HG03460 (cell line): ENCODE data around the gene PREX1.
"Not testable (repeated sequence)": the region's sequence is repeated elsewhere in the genome, so short reads cannot be mapped to it uniquely, and the experiment has no call there.

Experiments used
- ATAC-seq: cut with Tn5 transposase; IDR thresholded peaks from one replicate; pipeline ENCODE4 v1.9.1; 2021; ENCODE audit not compliant: unreplicated experiment

PREX1 gene

DNA sequence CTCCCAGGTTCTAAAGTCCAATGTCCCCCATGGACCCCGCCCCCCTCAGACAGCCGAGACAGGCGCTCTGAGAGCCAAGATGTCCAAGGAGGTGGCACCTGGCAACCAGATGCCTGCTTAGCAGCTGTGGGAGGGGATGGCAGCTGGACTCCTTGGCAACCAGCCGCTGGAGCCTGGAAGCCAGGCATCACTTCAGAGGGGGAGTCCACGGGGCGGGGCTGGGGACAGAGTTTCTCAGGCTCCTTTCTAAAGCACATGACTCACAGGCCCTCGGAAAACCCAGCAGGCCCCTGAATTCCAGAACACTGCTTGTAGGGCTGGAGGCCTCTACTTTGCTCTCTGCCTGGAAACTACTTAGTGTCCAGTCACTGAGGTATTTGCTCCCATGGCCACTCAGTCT lies 51.5 kb downstream of the PREX1 start:
- ATAC-seq = no peak

DNA sequence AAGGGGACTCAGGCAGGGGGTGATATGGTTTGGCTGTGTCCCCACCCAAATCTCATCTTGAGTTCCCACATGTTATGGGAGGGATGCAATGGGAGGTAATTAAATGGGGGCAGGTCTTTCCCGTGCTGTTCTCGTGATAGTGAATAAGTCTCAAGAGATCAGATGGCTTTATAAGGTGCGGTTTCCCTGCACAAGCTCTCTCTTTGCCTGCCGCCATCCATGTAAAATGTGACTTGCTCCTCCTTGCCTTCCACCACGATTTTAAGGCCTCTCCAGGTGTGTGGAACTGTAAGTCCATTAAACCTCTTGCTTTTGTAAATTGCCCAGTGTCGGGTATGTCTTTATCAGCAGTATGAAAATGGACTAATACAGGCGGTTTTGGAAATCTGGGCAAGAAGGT lies 52.3 kb downstream of the PREX1 start:
- not testable (repeated sequence) for ATAC-seq

DNA sequence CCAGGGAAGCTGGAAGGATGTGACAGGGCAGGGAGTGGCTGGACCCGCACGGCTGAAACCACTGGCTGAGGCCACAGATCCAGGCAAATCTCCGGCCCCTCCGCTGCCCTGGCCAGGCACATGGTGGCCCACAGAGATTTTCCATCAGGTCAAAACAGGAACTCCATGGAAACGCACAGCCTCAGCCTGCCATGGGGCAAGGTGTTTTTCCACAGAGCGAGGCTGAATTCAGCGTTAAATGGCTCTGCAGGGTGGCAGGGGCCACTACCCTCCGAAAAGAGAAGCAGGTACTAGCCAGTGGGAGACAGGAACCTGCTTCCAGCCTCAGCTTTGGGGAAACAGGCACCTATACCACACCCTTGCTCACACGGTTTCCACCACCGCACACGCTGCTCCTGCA lies 53.1 kb downstream of the PREX1 start:
- ATAC-seq = no peak

DNA sequence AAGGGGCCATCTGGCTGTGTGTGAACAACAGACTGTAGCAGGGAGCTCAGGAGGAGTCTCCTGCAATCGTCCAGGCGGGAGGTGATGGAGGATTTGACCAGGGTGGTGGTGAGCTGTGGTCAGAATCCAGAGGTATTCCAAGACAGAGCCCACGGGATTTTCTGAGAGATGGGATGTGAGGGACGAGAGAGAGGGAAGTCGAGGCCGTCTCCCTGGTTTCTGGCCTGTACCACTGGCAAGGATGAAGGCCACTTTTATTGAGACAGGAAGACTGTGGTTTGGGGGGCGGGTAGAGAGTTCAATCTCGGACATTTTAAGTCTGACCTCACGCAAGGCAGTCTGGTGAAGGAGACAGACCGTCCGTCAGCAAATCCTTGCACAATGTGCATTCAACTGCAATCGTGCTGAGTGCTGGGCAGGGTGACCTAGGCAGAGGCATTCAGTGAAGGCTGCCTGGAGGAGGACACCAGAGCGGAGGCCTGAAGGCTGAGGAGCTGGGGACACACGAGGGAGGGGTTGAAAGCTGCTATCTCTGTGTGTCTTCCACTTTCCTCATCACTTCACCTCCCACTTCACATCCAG lies 53.9 kb downstream of the PREX1 start:
- ATAC-seq = no peak

DNA sequence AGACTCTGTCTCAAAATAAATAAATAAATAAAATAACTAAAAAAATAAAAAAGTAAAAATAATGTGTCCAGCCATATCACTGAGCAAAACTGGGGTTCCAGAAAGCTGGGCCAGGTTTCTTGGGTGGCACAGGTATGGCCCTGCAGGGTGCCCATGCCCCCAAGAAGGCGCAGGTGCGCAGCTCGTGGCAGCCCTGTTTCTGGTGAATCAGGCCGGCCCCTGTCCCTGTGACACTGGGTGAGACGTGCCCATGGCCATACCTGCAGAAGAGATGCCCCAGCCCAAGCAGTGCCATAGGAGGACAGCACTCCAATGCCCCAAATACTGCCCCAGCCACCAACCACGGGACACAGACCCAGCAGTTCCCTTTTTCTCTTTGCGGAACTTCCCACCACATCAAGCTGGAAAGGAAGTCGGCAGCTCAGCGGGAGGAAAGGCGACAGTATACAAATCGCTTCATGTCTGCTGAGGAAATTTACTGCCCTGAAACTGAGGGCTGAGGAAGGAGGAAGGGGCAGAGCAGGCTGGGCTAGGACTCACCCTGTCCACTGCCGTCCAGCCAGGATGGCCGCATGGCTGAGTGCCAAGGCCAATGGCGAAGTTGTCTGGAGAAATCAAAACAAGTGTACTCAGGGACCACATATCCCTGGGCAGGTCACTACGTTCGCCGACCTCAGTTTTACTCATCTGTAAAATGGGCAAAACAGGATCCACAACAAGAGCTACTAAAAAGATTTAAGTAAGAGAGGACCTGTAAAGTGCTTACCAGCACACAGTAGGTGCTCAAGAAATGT lies 55.4 kb downstream of the PREX1 start:
- ATAC-seq = no peak

DNA sequence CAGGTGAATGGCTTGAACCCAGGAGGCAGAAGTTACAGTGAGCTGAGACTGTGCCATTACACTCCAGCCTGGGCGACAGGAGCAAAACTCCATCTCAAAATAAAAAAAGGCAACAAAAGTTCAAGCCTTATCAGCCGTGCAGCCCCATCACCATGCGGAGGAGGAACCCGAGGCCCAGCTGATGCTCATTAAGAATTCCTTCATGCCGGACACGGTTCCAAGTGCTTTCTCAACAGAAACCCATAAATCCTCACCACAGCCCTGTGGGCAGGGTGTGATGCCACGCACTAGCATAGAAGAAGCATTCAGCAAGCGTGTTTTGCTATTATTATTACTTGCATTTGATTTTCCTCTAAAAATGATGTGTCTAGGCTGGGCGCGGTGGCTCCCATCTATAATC lies 56.3 kb downstream of the PREX1 start:
- no peak for ATAC-seq

DNA sequence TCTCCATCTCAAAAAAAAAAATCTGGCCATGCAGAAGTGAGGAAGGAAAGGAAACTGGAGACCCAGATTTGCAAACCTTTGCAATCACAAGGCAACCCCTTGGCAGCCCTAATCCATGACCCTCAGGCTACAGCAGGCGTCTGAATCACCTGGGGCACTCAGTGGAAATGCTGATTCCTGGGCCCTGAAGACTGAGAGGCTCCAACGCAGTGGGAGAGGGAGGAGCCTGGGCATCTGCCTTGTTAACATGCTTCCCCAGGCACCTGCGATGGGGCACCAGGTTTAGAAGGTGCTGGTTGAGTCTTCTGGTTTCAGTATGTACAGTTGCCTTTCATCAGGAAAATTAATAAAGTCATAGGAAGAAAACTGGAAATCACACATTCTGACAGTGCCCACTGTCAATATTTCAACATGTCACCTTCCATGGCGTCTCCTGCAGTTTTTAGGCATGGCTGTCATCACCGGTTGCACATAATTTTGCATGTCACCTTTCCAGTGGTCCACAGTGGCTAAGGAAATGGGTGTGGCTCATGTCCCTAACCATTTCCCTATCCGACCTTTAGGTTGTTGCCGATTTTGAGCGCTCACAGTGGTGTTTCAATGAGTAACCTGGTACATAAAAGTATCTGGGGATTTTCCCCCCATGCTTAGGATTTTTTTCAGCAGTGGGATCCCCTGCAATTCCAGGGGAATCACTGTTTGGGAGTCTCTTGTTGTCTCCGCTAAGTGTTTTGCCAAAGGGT lies 56.9 kb downstream of the PREX1 start:
- ATAC-seq = no peak

DNA sequence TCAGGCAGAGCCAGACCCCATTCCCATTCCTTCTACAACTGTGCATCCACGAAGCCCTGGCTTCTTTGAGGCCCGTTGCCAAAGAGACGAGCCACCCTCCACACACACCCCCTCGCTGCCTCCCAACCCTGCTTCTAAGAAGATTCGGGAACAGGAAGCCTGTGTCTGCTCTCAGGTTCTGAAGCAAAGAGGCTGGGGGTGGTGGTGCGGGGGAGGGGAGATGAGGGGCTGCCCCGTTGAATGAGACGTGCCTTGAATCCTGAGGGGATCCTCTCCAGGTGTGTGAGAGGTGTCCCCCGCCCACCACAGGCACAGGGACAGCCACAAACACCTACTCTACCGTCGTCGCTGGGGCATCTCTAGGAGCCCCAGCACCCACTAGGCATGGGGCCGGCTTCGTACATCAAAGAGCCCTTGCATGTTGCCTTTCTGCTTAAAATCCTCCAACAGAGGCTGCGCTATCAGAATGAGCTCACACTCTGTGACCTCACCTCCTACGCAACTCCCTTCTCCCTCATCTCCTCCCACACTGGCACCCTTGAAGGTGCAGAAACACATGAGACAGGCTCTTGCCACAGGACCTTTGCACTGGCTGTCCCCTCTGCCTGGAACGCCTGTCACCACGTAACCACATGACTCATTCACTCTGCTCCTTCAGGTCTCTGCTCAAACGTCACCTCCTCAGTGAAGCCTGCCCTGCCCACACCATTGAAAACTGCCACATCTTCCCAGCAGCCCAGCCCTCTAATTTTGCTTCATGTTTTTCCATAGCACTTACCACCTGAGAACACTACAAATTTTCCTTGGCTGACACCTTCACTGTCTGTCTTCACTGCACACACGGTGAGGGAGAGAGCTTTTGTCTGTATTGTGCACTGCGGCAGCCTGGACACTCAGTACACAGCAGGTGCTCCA lies 58.5 kb downstream of the PREX1 start:
- no peak for ATAC-seq

DNA sequence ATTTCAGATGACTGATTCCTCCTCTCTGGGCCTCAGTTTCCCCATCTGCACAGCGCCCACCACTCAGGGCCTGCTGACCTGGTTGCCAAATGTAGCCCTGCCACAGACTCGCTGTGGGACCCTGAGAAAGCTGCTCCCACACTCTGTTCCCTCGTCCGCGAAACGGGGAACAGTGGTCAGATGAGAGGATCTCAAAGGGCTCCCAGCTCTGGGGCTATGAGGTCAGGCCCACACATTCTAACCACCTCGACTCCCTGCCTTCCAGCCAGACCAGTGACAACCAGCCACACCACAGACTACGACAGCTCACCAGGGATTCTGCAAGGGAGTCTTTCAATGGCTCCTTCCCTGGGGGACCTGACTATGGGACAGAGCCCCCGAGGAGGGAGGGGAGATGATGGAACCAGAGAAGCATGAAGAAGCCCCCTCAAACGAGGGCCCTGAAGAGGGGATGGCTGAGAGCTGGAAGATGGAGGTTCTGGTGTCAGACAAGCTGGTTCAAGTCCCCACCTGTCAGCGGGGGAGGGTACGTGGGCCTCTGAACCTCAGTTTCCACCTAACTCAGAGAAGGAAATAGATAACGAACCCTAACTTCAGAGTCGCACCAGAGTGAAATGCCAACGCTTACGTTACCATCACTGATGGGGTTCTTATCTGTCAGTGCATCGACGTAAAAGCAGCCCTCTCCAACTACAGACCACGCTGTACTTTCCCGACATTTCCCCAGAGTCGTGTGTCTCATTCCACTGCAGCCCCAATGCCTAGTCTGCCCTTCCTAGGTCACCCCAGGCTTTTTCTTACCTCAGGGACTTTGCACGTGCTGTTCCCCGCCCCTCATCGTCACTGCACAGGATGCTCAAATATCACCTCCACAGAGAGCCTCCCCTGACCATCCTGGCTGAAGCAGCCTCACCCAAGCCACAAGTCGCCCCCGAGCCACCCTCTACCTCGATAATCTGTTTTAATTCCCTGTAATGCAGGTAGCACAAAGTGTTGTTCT lies 60.5 kb downstream of the PREX1 start:
- ATAC-seq = no peak

DNA sequence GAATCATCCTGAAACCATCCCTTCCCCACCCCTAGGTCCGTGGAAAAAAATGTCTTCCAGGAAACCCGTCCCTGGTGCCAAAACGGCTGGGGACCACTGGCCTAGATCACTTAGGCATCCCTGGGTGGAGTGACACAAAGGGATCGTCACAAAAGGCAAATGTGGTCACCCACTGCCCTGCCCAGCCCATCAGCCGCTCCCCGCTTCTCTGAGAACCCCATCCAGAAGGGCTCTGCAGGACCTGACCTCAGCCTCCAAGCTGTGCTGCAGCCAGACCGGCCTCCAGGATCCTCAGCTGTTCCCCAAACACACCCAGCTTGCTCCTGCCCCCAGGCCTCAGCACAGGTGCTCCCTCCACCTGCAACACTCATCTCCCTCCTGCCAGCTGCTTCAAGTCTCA lies 61.6 kb downstream of the PREX1 start:
- ATAC-seq = no peak

DNA sequence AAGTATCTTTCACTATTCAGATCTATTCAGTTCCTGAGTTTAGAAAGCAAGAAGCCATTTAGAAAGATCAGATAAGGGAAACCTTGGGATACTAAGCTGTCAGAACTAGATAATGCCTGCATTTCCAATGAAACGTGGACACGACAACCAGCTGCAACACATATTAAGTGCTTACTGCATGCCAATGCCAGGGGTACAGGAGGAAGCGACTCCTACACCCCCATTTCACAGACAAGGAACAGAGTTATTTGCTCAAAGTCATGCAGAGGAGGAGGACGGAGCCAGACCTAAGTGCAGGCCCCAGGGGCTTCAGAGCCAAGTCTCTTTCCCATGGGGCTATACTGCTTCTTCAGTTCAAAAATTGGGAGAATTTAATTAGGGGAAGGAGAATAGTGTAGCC lies 62.4 kb downstream of the PREX1 start:
- no peak for ATAC-seq

DNA sequence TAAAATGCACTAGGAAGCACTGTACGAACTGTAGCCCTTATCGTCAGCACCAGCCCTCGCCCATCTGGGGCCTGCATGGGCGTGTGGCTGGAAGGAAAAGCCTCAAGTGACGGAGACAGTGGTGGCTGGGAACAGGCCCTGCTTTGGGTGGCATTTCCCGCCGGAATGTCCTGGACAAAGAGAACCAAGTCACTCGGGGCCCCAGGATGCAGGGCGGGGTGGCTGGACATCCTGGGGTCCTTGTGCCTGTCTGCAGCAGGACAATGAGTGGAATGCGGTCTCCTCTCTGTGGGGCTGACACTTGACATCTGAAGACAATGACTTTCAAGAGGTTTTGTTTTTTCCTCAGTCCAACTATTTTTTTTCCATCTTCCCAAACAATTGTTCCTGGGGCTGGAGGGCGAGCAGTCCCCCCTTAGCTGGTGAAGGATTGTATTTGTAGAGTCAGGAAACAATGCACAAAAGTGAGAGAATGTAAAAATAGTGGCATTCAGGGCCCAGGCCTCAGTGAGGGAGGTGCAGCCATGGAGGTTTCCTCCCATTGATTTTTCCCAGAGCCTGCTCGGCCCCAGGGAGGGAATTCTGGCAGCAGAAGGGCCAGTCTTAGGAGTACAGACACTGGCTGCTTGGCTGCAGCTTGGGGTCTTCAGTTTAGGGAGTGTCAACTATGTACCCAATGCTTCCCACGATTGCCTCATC lies 64.4 kb downstream of the PREX1 start:
- no peak for ATAC-seq

DNA sequence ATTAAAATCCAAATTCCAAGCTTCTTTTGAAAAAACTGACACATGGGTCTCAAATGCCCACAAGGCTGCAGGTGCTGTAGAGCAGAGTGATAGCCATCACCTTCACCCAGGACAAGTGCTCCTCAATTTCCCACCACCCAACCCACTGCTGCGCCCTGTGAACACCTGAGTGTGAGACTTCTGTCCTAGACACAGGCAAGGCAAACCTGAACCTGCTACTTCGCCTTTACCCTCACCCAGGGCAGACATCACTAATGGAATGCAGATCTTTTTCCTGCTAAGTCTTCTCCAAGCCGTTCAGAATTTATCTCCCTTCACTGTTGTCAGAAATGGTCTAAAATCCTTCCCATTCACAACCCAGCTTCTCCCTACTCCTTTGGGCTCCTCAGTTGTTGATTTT lies 65.9 kb downstream of the PREX1 start:
- no peak for ATAC-seq

DNA sequence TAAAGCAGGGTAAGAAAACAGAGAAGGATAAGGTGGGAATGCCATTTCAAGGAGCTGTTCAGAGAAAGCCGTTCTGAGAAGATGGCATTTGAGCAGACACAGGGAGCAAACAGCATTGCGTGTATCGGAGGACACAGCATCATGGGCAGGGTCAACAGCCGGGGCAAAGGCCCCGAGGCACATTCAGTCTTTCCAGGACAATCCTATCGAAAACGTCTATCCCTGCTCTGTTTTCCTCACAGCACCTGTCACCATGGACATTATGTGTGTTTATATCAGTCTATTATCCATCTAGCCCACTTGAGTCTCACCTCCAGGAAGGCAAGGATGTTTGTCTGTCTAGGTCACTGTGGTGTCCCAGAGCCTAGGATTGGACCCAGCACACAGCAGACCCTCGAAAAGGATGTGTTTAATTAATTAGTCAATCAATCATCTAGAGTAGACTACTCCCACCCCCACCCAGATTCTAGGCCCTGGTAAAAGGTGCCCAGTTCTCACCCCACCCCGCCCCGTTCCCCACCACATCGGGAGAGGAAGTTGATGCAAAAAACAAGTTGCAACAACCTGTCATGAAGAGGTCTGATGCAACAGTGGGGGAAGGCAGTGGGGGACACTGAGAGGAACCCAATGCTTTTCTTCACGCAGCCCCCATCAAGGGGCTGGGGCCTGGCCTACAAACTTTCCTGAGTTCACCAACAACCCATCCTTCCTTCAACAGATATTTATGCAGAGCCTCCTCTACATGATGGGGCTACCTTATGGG lies 66.6 kb downstream of the PREX1 start:
- ATAC-seq = no peak

DNA sequence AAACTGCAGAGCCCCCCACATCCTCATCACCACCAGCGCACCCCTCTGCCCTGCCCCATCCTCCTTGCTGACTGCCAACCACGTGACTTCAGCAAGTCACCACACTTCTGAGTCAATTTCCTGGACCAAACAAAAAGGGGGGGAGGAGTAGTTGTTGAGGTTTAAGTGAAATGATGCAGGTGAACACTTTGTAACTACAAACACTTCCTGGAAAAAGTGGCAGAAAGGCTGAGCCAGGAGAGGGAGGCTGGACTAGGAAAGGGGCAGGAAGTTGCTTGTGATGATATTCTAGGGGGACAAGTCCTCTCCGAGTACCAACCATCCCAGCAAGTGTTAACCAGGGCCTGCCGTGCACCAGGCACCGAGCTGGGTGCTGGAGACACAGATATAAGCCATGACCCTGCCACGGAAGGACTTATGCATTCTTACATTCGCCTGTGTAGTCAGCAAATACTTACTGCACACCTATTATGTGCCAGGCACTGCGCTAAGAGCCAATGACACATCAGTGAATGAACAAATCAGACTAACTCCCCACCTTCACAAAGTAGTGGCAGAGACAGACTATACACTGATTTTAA lies 67.3 kb downstream of the PREX1 start:
- no peak for ATAC-seq

DNA sequence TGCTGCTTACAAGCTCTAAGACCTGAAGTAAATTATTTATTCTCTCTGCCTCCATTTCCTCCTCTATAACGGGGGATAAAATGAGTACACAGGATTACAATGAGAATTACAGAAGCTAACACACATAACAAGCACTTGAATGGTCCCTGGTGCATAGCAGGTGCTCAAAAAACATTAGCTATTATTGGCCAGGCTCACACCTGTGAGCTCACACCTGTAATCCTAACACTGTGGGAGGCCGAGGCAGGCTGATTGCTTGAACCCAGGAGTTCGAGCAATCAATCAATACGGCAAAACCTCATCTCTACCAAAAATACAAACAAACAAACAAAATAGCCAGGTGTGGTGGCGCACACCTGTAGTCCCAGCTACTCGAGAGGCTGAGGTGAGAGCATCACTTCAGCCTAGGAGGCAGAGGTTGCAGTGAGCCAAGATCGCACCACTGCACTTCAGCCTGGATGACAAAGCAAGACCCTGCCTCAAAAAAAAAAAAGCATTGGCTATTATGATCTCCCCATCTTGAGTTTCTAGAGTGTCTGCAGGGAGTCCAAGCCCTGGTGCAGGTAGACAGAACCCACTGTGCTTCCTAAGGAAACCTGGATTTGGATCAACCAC lies 68.1 kb downstream of the PREX1 start:
- no peak for ATAC-seq

DNA sequence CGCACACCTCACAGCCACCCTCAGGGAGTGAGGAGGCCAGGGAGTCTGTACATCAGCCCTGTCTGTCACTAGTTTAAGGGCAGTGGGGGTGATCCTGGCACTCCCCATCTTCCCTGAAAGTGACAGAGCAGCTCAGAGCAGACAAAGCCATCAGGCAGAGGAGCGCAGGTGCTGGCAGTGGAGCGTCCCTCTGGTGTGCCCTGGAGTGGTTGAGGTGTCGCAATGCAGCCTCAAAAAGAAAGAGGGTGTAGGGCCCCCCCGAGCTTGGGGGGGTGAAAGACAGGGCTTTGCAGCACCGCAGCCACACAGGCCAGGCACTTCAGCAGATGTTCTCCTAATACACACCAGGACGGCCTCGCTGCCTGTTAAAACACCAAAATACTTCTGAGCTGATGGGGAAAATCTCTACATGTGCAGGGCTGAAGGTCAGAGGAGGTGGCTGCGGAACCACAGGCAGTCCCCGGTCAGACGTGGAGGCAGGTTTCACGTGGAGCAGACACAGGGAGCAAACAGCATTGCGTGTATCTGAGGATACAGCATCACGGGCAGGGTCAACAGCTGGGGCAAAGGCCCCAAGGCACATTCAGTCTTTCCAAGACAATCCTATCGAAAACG lies 69.5 kb downstream of the PREX1 start:
- no peak for ATAC-seq
